Activated CD8-positive, alpha-beta memory T cell treated with anti-CD3 and anti-CD28 coated beads for 36 hours (primary cell): ENCODE measurements around the gene DARS1. TPM values are rescaled to one million over a fixed set of nuclear protein-coding genes. Genes with fewer than 3 reads are reported as not detected.

Experiments used
- CTCF ChIA-PET: fragments of 350-600 bp; sonication (Branson Sonifier 250); formaldehyde crosslinking; loops from one replicate; lab custom pipeline; 2021; ENCODE audit warnings: antibody characterized with exemption; lab: Charles Lee
- POLR2A ChIA-PET: fragments of 350-600 bp; sonication (Branson Sonifier 250); formaldehyde crosslinking; loops from one replicate; lab custom pipeline; 2021; ENCODE audit warnings: antibody characterized with exemption; lab: Charles Lee
- total RNA-seq, 2 experiments: library from RNA; stranded (reverse); gene quantifications; one replicate each; pipeline ENCODE4 v1.2.3, GENCODE V29; 2021

Gene DARS1
- total RNA-seq, 2 experiments from 2014 or later = 159 to 160 TPM

GRCh38 chr2:135870571-135870970 is 114.9 kb downstream of the DARS1 start:
- POLR2A ChIA-PET = interaction anchor here (0.6 to 1.3 kb wide), 2 partner anchors 369 to 513 kb away, joined by 3 read pairs; no protein-coding TSS in a partner anchor

GRCh38 chr2:135863233-135863632 is 122.2 kb downstream of the DARS1 start:
- ChIA-PET POLR2A (no interaction called here), CTCF (no interaction called here)

More at GRCh38 chr2:135870571-135870970, 114.9 kb downstream of the DARS1 start:
- CTCF ChIA-PET = no interaction called here

GRCh38 chr2:135862718-135863117 is 122.7 kb downstream of the DARS1 start:
- POLR2A ChIA-PET = no interaction called here
- CTCF ChIA-PET = no interaction called here

Other genes with a start within 250 kb of the DARS1 start
- 10 to 100 TPM; 74.6 to 85.0 TPM for gene UBXN4, start 243.8 kb downstream of the DARS1 start, total RNA-seq
- under 1 TPM; 0.25 TPM for gene LCT, start 148.4 kb downstream of the DARS1 start, total RNA-seq
- gene MCM6, start 109.2 kb downstream of the DARS1 start, total RNA-seq = 100 to 1,000 TPM; 205 to 210 TPM
- 10 to 100 TPM; 81.0 to 86.8 TPM for gene CXCR4, start 132.5 kb upstream of the DARS1 start, total RNA-seq